Neural progenitor cell (in vitro differentiated cells): ENCODE data around the gene EXD3.

Experiments used
- EZH2 ChIP-seq: fragments of 200-600 bp; sonication (generic); IDR thresholded peaks from 2 replicates; pipeline ENCODE4 v1.6.1; 2017; ENCODE audit warnings: antibody characterized with exemption, mild to moderate bottlenecking, moderate library complexity
- EZH2phosphoT487 ChIP-seq: fragments of 200-600 bp; sonication (generic); IDR thresholded peaks from 2 replicates; pipeline ENCODE4 v1.6.1; 2017; ENCODE audit warnings: antibody characterized with exemption
- TF ChIP-seq, protein P1 (sequence below): fragments of 200-600 bp; sonication (generic); IDR thresholded peaks from 2 replicates; pipeline ENCODE4 v1.5.1; 2017; ENCODE audit warnings: antibody characterized with exemption, mild to moderate bottlenecking

DNA sequence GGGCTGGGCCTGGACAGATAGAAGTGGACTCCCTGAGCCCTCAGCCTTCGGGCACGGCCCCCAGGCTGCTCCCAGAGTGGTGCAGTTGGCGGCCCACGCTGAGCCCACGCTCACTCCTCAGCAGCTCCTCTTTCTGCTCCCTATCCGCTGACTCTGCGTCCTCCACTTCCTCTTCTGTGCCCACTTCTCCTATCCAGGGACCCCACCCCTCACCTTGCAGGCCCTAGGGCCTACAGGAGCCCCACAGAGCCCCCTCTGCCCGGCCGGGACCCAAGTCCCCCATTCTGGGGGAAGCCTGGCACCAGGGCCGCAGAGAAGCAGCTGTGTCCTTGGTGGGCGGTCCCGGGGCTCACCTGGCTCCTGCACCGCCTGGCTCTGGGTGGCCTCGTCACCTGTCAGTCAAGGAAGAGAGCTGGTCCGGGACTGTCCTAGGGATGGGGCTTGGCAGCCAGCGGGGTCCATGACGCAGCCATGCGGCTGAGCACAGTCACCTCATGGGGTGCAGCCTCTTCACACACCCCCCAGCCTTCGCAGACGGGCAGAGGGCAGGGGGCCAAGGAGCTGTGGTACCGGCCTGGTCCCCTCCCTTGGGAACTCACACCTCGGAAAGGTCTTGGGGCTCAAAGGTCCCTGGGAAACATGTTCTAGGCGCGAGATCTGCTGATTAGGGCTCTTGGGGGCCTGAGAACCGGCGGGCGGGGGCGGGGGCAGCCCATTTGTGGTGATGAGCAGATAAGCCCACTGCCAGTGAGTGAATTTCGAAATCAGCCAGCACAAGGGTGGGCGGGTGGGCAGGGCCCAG is 115.5 kb downstream of the EXD3 start:
- TF ChIP-seq, protein P1, sequence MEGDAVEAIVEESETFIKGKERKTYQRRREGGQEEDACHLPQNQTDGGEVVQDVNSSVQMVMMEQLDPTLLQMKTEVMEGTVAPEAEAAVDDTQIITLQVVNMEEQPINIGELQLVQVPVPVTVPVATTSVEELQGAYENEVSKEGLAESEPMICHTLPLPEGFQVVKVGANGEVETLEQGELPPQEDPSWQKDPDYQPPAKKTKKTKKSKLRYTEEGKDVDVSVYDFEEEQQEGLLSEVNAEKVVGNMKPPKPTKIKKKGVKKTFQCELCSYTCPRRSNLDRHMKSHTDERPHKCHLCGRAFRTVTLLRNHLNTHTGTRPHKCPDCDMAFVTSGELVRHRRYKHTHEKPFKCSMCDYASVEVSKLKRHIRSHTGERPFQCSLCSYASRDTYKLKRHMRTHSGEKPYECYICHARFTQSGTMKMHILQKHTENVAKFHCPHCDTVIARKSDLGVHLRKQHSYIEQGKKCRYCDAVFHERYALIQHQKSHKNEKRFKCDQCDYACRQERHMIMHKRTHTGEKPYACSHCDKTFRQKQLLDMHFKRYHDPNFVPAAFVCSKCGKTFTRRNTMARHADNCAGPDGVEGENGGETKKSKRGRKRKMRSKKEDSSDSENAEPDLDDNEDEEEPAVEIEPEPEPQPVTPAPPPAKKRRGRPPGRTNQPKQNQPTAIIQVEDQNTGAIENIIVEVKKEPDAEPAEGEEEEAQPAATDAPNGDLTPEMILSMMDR, result no peak
- no peak for TF ChIP-seq EZH2phosphoT487
- TF ChIP-seq EZH2, result no peak
